Measurements from ENCODE around the gene TTLL7.

Gene TTLL7

GRCh38 chr1:83836543-83836942, 162.4 kb downstream of the TTLL7 start:
- intact Hi-C loops (cut with DNase I): no loop called here
- no peak for DNase-seq

DNA sequence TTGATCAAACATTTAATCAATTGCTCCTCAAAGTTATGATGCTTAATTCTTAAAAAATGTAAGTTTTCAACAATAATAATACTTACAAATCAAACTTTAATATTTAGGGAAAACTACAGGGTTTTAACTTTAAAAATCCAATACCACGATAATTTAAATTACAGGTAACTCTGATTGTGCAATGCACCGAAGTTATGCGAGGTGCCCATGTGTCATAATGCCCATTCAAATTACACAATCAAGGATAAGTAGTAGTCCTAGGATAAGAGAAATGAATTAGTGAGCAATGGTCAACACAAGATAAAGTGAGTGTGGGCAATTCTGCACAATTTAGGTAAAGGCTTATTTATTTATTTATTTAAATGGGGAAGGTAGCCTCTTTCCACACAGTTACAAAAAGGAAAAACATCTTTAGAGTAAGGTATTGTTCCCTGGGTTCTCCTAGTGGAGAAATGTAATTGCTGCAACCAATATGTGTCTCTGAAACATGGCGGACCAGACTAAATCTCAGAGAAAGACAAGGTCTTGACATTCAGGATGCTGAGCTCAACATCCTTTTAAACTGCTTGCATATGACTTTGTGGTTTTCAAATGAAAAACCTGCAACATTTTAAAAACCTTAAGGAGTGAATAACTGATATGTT, 164.2 kb downstream of the TTLL7 start:
- intact Hi-C loops (cut with DNase I): no loop called here
- DNase-seq: no peak

GRCh38 chr1:83832194-83832593, 166.7 kb downstream of the TTLL7 start:
- intact Hi-C loops (cut with DNase I): no loop called here
- DNase-seq: no peak

GRCh38 chr1:83829106-83829505, 169.8 kb downstream of the TTLL7 start:
- intact Hi-C loops (cut with DNase I): no loop called here
- no peak for DNase-seq

- intact Hi-C loops (cut with DNase I): no loop called here
- DNase-seq: no peak
These were observed 170.5 kb downstream of the TTLL7 start for GRCh38 chr1:83828456-83828855.

- DNase-seq: no peak
- intact Hi-C loops (cut with DNase I): no loop called here
These were observed 171.2 kb downstream of the TTLL7 start for GRCh38 chr1:83827741-83828140.

DNA sequence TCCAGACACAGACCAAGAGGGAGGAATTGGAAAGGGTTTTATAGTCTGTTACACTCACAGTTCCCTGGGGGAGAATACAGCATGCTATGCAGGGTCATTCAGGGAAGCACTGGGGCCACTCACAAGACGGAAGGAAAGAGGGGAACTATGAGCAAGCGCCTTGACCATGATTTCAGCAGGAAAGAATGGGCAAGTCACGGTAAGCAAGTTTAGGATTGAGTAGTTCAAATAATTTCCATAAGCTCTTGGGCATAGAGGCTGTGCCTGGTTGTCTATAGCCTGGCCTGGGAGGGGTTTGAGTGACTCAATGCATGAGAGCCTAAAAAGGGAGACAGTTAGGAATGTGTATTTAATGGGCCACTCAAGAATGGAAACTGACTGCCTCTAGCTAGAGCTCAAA, 176.7 kb downstream of the TTLL7 start:
- no peak for DNase-seq
- intact Hi-C loops (cut with DNase I): no loop called here

DNA sequence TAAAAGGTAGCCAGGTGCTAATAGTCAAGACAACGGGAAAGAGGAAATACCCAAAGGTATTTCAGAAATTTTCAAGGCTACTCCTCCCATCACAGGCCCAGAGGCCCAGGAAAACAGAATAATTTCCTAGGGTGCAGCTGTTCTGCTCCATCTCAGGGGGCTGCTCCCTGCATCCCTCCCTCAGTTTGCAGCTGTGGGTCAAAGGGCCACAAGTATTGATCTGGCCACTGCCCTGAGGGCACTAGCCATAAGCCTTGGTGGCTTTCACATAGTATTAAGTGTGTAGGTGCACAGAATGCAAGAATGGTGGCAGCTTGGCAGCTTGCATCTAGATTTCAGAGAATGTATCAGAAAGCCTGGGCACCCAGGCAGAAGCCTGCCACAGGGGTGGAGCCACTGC, 179.5 kb downstream of the TTLL7 start:
- intact Hi-C loops (cut with DNase I): no loop called here
- no peak for DNase-seq

DNA sequence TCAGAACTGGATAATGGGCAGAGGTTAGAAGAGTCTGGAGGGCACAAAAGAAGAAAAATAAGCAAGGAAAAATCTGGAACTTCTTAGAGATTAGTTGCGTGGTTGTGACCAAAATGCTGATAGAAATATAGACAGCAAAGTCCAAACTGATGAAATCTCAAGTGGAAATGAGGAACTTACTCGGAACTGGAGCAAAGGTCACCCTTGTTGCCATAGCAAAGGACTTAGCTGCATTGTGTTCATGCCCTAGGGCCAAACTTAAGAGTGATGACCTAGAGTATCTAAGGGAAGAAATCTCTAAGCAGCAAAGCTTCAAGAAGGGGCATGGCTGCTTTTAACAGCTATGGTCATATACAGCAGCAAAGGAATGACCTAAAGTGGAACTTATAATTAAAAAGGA, 180.0 kb downstream of the TTLL7 start:
- intact Hi-C loops (cut with DNase I): no loop called here
- DNase-seq: no peak

- intact Hi-C loops (cut with DNase I): no loop called here
- no peak for DNase-seq
These were observed 182.1 kb downstream of the TTLL7 start for GRCh38 chr1:83816836-83817235.

DNA sequence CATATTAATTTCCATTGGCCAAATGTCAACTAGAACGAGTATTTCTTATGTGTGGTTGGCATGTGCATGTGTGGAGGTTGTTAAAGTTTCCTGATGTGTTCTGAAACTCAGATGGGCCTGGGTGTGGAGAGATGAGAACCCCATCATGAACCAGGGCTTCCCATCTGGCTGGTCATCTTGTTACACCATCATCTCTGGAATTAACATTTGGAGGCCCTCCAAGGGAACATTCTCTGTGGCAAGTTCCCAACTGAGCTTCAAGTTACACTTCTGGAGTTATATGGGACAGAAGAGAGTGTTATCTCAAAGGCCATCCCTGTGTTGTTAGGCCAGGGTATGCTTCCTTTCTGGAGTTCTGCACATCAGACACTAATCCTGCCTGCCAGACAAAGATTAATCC, 183.6 kb downstream of the TTLL7 start:
- no peak for DNase-seq
- intact Hi-C loops (cut with DNase I): no loop called here

Data from posterior cingulate gyrus (tissue), 11 donors.